ENCODE measurements around the gene FAM24B. TPM values are rescaled to one million over a fixed set of nuclear protein-coding genes. Genes with fewer than 3 reads are reported as not detected.

Gene FAM24B
- total RNA-seq, 6 donors from 2014 or later = 1.5 to 10.5 (median 3.4) TPM

DNA sequence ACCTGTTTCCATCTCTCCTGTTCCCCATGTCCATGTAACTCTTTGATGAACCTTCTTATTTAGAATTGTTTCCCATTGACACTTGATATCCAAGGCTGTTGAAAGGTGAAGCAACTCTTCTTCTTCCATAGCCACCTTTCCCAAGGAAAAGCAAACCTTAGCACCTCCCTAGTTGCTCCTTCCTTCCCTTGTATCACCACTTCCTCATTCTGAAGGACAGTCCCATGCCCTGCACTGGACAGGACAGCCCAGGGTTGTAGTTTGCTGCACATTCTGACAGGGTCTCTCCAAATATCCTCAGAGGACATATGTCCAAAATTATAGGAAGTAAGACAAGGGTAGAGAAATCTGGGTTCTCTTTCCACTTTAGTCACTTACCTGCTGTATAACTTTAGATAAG lies 39.9 kb downstream of the FAM24B start:
- H3K4me1 ChIP-seq = no peaks in the 10 kb centered on the region
- peaks cover 0 to 16% (median 2%) of the 10 kb centered on the region in 4 donors for H3K36me3 ChIP-seq
- ATAC-seq (ENCODE audit: low FRiP score in 2 of 2) (no peak), DNase-seq (no peak)
- peaks cover 0 to 3% (median 0%) of the 10 kb centered on the region in 4 donors for H3K9me3 ChIP-seq
- H3K27me3 ChIP-seq = no peaks in the 10 kb centered on the region
- no peak overlapping the region for H3K27ac ChIP-seq
- TF ChIP-seq, protein P1, sequence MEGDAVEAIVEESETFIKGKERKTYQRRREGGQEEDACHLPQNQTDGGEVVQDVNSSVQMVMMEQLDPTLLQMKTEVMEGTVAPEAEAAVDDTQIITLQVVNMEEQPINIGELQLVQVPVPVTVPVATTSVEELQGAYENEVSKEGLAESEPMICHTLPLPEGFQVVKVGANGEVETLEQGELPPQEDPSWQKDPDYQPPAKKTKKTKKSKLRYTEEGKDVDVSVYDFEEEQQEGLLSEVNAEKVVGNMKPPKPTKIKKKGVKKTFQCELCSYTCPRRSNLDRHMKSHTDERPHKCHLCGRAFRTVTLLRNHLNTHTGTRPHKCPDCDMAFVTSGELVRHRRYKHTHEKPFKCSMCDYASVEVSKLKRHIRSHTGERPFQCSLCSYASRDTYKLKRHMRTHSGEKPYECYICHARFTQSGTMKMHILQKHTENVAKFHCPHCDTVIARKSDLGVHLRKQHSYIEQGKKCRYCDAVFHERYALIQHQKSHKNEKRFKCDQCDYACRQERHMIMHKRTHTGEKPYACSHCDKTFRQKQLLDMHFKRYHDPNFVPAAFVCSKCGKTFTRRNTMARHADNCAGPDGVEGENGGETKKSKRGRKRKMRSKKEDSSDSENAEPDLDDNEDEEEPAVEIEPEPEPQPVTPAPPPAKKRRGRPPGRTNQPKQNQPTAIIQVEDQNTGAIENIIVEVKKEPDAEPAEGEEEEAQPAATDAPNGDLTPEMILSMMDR (IDR thresholded peaks at IDR 0.05) = no peak
- no peak for TF ChIP-seq POLR2AphosphoS5 (IDR thresholded peaks at IDR 0.05)
- TF ChIP-seq EP300 (IDR thresholded peaks at IDR 0.05) = no peak
- TF ChIP-seq POLR2A (IDR thresholded peaks at IDR 0.05) = no peak
- H3K4me3 ChIP-seq = no peak overlapping the region

DNA sequence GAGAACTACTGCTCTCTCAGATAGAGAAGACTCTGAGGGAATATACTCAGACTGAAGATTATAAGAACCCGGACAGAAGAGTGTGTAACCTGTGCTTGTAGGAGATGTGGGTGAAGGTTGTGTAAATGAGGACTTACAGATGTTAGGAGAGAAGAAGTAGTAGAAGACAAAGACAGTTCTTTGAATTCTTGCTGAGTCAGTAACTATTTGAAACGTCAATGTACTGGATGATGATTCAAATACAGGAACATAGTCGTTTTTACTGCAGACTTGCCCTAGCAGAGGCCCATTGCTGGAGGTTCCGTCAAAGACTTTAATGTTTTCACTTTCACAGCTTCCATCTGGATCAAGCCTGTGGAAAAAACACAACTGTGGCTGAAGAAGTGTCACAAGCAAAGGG lies 40.5 kb downstream of the FAM24B start:
- WGBS, 2 donors = 85 to 91% methylated on average over 4 of the region's 4 CpGs
- ATAC-seq (ENCODE audit: low FRiP score in 2 of 2) = no peak
- no peak for DNase-seq
- H3K9me3 ChIP-seq = peaks cover 0 to 3% (median 0%) of the 10 kb centered on the region in 4 donors
- H3K4me1 ChIP-seq = no peaks in the 10 kb centered on the region
- H3K27me3 ChIP-seq = no peaks in the 10 kb centered on the region
- H3K36me3 ChIP-seq = peaks cover 0 to 16% (median 2%) of the 10 kb centered on the region in 4 donors
- TF ChIP-seq POLR2A (IDR thresholded peaks at IDR 0.05) = no peak
- no peak overlapping the region for H3K4me3 ChIP-seq
- no peak overlapping the region for H3K27ac ChIP-seq

DNA sequence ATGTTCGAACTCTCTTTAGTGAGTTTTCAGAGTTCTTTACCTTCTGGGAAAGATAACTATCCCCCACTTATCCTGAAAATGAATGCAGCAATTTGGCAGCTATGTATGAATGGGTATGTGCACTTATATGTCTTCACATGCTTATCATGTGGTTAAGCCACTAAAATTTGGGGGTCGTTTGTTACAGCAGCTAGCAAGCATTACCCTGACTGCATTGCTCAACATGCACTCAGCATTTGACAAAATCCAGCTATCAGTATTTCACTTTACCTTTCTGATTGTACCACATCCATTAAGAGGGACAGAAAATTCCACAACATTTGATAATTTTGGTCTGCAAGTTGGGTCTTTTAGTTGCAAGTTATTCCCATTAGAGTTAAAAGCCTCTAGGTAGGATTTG lies 43.5 kb downstream of the FAM24B start:
- TF ChIP-seq EP300 (IDR thresholded peaks at IDR 0.05) (no peak), POLR2AphosphoS5 (IDR thresholded peaks at IDR 0.05) (no peak), POLR2A (IDR thresholded peaks at IDR 0.05) (no peak)
- TF ChIP-seq, protein P1 (IDR thresholded peaks at IDR 0.05) = no peak
- H3K27ac ChIP-seq = no peak overlapping the region
- H3K4me3 ChIP-seq = no peak overlapping the region
- H3K4me1 ChIP-seq = no peaks in the 10 kb centered on the region
- no peaks in the 10 kb centered on the region for H3K27me3 ChIP-seq
- 85 to 89% methylated on average over 2 of the region's 2 CpGs for WGBS, 2 donors
- ATAC-seq (ENCODE audit: low FRiP score in 2 of 2) (no peak), DNase-seq (no peak)
- H3K9me3 ChIP-seq = no peaks in the 10 kb centered on the region
- peaks cover 0 to 22% (median 2%) of the 10 kb centered on the region in 4 donors for H3K36me3 ChIP-seq

DNA sequence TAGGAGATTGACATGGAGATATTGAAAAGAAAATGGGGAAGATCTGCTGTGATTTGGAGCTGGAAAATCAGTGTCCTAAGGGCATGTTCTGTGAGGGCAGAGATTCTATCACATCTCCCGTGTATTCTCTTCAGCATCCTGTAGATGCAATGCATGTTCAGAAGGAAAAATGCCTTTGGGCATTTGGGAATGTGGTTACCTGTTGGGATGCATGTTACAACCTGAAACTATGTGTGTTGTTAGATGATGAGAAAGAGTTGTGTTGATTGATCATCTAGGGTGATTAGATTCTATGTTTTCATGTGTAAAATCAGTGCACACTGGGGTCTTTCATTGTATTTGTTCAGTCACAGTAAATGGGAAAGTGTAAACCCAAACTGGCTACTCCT lies 48.4 kb downstream of the FAM24B start:
- H3K4me1 ChIP-seq = no peaks in the 10 kb centered on the region
- TF ChIP-seq POLR2AphosphoS5 (IDR thresholded peaks at IDR 0.05) (no peak), POLR2A (IDR thresholded peaks at IDR 0.05) (no peak), EP300 (IDR thresholded peaks at IDR 0.05) (no peak)
- TF ChIP-seq, protein P1 (IDR thresholded peaks at IDR 0.05) = no peak
- H3K27me3 ChIP-seq = no peaks in the 10 kb centered on the region
- H3K4me3 ChIP-seq = no peak overlapping the region
- H3K36me3 ChIP-seq = peaks cover 0 to 8% (median 0%) of the 10 kb centered on the region in 4 donors
- ATAC-seq (ENCODE audit: low FRiP score in 2 of 2) (no peak), DNase-seq (no peak)
- WGBS, 2 donors = 77 to 88% methylated on average over 1 of the region's 1 CpG
- no peak overlapping the region for H3K27ac ChIP-seq
- no peaks in the 10 kb centered on the region for H3K9me3 ChIP-seq

DNA sequence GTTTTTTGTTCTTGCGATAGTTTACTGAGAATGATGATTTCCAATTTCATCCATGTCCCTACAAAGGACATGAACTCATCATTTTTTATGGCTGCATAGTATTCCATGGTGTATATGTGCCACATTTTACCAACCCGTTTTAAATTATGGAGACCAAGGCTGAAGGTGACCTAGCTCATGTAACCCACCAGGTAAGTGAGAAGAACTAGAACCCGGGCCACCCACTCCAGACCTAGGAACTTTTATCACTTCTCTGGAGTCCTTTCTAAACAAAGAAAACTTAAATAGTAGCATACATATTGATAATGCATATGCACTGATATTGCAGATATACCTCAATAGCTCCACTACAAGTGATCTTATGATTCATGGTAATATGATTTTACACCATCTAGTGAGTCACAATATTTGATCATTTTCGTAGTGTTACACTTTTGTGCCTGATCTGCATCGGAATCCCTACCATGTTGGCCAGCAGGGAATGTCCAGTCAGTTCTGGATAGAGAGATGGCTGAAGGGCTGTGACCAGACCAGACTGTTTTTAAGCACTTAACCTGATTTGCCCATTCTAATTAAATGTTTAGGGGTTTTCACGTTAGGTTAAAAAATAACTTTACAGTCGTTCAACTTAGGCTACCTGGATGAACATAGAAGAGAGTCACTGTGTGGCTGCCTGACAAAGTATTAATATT lies 49.0 kb downstream of the FAM24B start:
- H3K27ac ChIP-seq = no peak overlapping the region
- no peak for ATAC-seq (ENCODE audit: low FRiP score in 2 of 2)
- 91% methylated on average over 6 to 7 of the region's 7 CpGs for WGBS, 2 donors
- TF ChIP-seq, protein P1 (IDR thresholded peaks at IDR 0.05) = no peak
- no peak for TF ChIP-seq POLR2A (IDR thresholded peaks at IDR 0.05)
- TF ChIP-seq POLR2AphosphoS5 (IDR thresholded peaks at IDR 0.05) = no peak
- TF ChIP-seq EP300 (IDR thresholded peaks at IDR 0.05) = no peak
- no peak overlapping the region for H3K4me3 ChIP-seq
- no peak for DNase-seq
- peaks cover 0 to 5% (median 0%) of the 10 kb centered on the region in 4 donors for H3K36me3 ChIP-seq
- H3K4me1 ChIP-seq = no peaks in the 10 kb centered on the region
- no peaks in the 10 kb centered on the region for H3K9me3 ChIP-seq
- no peaks in the 10 kb centered on the region for H3K27me3 ChIP-seq

Measured in upper lobe of left lung (tissue), 6 donors.